ENCODE results near the gene APOD.

APOD gene

DNA sequence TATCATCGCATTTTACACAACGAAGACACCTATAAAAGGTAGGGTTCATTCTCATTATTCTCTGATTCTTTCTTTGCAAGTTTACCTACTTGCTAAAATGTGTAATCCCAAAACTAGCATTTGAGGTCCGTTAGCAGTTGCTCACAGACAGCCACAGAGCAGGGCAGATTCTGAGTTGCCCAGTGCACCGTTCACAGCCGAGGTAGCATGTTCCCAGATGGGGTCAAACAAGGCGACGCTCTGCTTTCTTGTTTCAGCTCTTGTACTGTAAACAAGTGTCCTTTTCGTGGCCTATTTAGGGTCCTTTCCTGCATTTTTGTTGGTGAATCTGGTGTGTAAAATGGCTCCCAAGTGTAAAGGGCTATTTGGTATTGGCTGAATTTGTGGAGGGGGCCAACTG lies 43.7 kb downstream of the APOD start:
- no peak for DNase-seq (ENCODE audit: low read depth, low spot score)
- no peak overlapping the region for H3K27ac ChIP-seq

DNA sequence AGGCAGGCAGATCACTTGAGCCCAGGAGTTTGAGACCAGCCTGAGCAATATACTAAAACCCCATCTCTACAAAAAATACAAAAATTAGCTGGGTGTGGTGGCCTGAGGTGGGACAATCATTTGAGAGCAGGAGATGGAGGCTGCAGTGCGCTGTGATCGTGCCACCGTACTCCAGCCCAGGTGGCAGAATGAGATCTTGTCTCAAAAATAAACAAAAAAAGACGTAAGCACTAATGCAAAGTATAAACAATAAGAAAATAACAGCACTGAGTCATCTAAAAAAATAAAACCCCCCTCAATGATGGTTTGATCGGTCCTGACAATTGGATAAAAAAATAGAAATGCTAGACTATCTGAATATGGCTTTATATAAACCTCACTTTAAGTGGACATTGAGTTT lies 44.3 kb downstream of the APOD start:
- no peak overlapping the region for H3K27ac ChIP-seq
- no peak for DNase-seq (ENCODE audit: low read depth, low spot score)

DNA sequence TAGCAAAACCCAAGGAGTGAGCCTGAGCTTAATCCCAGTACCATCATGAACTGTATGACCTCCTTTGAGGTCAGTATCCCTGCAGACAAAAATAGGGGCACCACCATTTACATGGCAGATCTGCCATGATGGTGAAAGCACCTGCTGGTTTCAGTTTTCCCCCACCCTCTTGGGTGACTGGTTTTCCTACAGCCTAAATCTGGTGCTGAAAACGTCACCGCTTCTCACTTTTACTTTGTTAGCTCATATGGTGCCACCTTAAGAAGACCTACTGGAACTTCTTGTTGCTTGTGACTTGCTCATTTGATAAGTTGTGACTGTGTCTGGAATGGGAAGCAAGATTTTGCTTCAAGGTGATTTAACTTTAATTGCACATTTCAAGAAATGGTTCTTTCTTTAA lies 45.7 kb downstream of the APOD start:
- no peak for DNase-seq (ENCODE audit: low read depth, low spot score)
- no peak overlapping the region for H3K27ac ChIP-seq

DNA sequence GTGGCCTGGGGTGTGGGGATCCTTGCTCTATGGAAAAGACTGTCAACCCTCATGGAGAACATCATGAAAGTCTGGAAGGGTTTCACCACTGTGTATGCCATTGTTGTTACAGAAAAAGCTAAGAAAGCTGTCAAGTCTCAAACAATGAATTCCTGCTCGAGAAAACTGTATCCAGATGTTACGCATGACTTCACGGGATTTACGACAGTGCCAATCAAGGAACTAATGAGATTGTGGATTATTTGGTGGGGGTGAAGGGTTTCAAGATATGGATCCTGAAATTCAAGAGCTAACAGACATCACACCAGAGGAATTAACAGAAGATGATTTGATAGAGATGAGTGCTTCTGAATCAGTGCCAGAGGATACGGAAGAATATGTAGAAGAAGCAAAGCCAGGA lies 48.4 kb downstream of the APOD start:
- no peak for DNase-seq (ENCODE audit: low read depth, low spot score)
- no peak overlapping the region for H3K27ac ChIP-seq

DNA sequence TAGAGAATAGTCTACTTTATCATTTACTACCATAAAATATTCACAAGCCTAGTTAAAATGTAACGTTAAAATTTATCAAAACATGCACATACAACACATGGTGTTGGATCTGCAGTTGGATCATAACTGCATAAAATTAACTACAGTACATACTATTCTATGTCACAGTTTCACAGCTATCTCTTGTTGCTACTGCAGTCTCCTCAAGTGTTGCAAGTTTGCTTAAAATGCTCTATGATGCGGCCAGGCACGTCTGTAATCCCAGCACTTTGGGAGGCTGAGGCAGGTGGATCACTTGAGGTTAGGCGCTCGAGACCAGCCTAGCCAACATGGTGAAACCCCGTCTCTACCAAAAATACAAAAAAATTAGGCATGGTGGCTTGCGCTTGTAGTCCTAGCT lies 50.9 kb downstream of the APOD start:
- DNase-seq (ENCODE audit: low read depth, low spot score): no peak
- no peak overlapping the region for H3K27ac ChIP-seq

DNA sequence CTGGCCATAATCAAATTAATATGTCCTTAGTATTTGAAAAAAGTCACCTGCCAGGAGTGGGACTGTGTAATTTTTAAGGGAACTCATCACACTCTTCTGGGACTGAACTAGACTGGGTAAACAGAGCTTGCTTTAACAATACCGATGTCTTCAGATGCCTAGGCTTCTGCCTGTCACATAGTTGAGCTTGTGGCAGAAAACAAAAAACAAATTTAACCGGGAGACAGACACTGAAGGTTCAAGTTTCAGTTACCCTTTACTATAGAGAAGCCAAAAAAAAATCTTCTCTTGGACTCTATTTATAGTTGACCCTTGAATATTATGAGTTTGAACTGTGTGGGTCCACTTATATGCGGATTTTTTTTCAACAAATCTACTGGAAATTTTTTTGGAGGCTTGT lies 51.4 kb downstream of the APOD start:
- DNase-seq (ENCODE audit: low read depth, low spot score): no peak
- H3K27ac ChIP-seq: no peak overlapping the region

DNA sequence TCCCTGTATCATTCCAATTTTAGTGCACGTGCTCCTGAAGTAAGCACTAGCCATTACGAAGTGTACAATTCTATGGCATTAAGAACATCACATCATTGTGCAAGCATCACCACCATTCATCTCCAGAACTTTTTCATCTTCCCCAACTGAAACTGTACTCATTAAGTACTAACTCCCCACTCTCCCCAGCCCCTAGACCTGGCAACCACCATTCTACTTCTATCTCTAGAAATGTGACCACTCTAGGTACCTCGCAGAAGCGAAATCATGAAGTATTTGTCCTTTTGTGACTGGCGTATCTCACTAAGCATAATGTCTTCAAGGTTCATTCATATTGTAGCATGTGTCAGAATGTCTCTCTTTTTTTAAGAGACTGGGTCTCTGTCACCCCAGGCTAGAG lies 52.1 kb downstream of the APOD start:
- no peak overlapping the region for H3K27ac ChIP-seq
- DNase-seq (ENCODE audit: low read depth, low spot score): no peak

DNA sequence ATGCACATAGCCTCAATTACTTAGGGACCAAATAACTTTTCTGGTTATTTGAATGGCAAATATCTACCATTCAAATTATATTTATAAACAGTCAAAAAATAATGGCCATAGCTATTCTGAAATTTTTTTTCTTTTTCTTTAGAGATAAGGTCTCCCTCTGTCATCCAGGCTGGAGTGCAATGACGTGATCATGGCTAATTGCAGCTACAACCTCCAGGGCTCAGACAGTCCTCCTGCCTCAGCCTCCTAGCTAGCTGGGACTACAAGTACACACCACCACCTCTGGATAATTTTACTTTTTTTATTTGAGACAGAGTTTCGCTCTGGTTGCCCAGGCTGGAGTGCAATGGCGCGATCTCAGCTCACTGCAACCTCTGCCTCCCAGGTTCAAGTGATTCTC lies 57.2 kb downstream of the APOD start:
- no peak overlapping the region for H3K27ac ChIP-seq

DNA sequence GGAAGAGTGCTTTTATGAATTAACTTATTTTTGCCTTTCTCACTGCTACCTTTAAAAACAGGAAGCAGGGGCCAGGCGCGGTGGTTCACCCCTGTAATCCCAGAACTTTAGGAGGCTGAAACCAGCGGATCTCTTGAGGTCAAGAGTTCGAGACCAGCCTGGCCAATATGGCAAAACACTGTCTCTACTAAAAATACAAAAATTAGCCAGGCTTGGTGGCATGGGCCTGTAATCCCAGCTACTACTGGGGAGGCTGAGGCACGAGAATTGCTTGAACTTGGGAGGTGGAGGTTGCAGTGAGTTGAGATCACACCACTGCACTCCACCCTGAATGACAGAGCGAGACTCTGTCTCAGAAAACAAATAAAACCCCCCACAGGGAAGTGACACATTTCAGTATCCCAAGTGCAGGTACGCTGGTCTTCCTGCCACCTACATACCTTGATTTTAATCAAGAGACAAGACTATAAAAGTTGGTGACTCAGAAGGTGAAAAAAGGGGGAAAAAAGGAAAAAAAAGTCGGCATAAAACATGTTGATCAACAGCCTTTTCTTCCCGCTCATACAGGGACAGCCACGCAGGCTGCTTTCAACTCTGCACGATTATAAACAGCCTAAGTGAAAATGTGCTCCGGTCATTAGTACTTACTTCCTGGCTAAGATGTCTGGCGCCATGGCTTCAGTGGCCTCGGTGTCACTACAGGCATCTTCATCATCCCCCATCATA lies 59.4 kb downstream of the APOD start:
- DNase-seq (ENCODE audit: low read depth, low spot score): no peak
- H3K27ac ChIP-seq: no peak overlapping the region

More for the DNA sequence above, 57.2 kb downstream of the APOD start:
- no peak for DNase-seq (ENCODE audit: low read depth, low spot score)

DNA sequence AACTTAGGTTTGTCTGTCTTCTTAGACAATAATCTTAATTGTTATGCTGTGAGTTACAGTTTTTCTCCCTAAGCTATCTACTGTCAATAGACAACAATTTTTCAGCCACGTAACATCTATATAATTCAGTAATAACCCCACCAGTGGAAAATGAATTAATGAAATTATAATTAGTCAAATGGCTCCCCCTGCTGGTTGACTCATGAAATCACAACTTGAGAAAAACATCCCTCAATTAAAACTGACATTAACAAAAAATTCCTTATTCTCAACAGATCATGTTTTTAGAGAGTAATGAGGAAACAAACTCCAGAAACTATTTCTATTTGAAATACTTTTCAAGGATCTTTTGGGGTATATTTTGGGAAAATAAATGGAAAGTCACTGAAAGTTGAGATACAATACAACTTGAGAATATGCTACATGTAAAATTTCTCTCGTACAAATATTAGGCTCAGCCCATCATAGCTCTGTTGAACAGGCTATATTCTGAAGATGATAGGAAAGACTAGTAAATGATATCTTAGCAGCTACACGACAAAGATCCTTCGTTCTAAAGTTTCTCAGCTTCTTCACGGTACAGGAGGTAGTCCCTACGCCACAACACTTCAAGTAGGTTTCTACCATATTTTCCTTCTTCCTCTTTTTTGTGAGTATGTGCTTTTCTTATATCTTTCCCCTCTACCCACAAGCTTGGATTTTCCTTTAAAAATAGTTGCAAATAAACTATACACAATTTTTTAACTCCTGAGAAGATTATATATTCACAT lies 61.3 kb downstream of the APOD start:
- DNase-seq (ENCODE audit: low read depth, low spot score): no peak
- no peak overlapping the region for H3K27ac ChIP-seq
